DMS79 treated with DMSO at 0.1 percent for 48 hours (cell line): Measurements from ENCODE around the gene SIGLEC14.
"Not testable (repeated sequence)": the region's sequence is repeated elsewhere in the genome, so short reads cannot be mapped to it uniquely, and the experiment has no call there.

Experiments
- DNase-seq: peaks from one replicate; lab custom pipeline; 2025; lab: John Stamatoyannopoulos, UW

The SIGLEC14 gene, protein sequence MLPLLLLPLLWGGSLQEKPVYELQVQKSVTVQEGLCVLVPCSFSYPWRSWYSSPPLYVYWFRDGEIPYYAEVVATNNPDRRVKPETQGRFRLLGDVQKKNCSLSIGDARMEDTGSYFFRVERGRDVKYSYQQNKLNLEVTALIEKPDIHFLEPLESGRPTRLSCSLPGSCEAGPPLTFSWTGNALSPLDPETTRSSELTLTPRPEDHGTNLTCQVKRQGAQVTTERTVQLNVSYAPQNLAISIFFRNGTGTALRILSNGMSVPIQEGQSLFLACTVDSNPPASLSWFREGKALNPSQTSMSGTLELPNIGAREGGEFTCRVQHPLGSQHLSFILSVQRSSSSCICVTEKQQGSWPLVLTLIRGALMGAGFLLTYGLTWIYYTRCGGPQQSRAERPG

DNA sequence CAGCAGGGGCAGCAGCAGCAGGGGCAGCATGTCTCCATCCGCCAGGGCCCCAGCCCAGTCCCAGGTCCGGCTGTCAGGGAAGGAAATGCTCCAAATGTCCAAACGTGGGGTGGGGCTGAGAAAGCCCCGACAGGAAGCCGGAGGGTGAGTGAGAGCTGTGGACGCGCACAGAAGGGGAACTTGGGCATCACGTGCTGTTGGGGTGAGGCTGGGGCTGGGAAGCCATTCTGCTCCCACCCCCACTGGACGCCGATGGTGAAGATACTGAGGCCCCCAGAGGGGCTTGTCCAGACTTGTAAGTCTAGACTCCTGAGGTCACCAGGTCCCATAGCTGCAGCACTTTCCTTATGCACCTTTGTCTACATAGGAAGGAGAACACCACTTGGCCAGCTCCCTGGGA, at the start of gene SIGLEC14:
Gene SIGLEC14, minus strand, starts transcription at position 96 of the 400 bp plus-strand sequence. Its CDS starts 66 bp downstream, at position 30.
- not testable (repeated sequence) for DNase-seq

DNA sequence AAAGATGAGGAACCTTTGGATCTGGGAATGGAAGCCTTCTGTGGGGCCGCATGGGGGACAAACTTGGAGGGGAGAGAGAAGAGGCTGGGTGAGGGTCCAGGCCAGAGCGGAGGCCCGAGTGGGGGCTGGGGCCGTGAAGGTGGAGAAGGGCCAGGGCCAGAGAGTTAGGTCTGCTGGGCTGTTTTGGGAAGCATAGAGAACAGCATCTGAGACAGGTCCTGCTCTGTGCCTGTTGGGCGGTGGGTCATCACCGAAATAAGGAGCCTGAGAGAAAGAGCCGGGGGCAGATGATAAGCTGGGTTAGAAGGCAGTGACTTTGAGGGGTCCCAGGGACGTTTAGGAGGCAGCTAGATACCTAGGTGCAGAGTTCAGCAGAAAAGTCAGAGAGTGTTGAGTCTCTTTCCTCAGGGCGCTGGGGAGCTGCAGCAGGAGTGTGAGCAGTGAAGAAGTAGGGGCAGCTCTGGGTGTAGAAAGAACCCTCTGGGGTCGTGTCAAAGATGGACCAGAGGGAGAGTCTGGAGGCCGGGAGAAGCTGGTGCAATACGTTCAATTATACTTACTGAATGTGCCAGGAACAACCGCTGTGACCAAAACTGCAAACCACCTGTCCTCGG, 49.2 kb upstream of the SIGLEC14 start:
- DNase-seq: no peak

DNA sequence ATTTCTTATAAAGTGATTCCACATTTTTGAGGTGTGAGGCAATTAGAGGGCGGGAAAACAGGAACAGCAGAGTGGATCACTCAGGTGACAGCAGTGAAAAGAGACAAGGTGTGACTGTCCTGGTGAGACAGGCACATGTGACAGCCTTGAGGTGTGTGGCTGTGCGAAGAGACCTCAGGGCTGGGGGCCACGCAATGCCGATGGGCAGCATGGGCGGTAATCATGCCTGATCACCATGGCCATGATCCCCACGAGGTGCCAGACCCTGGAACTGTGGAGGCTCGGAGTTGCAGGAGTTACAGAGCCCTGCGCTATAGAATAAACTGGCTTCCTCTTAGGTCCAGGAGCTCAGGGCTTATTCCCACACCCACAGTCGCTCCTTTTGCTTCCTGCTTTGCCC, 48.5 kb upstream of the SIGLEC14 start:
- no peak for DNase-seq

DNA sequence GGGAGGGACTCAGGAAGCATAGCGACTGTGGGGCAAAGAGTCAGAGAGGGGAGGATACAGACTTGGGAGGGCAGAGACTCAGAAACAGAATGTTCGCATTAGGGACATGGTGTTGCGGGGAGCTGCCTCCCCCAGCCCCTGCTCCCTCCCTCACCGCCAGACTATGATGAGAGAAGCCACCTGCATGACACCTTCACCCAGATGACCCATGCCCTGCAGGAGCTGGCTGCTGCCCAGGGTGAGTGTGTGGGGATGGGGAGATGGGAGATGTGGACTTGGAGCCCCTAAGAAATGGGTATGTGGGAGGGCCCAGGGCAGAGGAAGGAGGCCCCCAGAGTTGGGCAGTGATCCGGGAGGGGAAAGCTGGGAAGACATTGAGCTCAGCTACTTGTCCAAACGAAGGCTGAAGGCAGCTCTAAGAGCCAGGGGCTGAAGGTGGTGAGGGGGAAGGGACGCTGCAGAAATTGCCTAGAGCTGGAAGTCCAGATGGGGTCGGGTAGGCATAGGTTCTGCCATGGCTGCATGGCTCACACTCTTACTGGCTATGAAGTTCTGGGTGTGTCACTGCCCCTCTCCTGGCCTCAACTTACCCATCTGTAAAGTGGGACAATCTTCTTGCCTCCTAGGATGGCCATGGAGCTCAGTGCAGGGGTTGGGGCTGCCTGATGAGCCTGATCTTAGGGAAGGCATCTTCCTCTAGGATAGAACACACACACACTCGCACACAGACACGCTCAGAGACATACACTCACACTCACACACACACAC, 47.9 kb upstream of the SIGLEC14 start:
- DNase-seq: no peak

DNA sequence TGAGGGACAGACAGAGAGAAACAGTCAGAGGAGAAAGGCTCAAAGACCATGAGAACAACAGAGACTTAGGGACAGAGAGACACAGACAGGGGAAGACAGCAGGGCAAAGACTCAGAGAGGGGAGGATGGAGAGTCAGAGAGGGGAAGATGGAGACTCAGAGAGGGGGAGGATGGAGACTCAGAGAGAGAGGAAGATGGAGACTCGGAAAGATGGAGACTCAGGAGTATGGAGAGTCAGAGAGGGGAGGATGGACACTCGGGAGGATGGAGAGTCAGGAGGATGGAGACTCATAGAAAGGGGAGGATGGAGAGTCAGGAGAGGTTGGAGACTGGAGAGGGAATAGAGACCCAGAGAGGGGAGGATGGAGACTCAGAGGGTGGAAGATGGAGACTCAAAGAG, 47.2 kb upstream of the SIGLEC14 start:
- DNase-seq: no peak

DNA sequence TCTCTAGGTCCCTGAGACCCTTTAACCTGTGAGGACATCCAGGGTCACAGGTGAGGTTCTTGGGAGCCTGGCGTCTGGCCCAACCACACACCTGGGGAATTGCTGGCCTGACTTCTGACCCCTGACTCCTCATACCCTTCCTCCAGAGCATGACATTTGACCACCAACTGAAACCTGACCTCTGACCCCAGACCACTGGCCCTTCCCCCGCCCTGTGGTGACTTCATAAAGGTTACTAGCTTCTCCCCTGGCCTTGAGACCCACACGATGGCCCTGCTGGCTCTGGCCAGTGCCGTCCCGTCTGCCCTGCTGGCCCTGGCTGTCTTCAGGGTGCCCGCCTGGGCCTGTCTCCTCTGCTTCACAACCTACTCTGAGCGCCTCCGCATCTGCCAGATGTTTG, 46.6 kb upstream of the SIGLEC14 start, which contains the start of gene SPACA6:
Gene SPACA6, plus strand, starts transcription at position 71 of the 400 bp plus-strand sequence. Its CDS starts 197 bp downstream, at position 268.
- DNase-seq: no peak

DNA sequence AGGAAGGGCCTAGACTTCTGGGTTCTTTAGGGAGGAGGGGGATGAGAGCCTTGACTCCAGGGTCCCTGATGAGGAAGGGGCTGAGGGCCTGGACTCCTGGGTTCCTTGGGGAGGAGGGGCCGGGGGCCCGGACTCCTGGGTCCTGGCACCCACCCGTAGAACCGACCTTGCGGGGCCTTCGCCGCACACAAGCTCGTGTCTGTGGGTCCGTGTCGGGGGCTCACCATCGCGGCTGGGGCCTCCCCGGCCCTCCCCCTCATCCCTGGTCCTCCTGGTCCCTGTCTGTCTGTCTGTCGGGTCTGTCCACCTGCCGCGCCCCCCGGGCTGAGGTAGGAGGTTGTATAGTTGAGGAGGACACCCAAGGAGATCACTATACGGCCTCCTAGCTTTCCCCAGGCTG, 45.8 kb upstream of the SIGLEC14 start:
- no peak for DNase-seq

DNA sequence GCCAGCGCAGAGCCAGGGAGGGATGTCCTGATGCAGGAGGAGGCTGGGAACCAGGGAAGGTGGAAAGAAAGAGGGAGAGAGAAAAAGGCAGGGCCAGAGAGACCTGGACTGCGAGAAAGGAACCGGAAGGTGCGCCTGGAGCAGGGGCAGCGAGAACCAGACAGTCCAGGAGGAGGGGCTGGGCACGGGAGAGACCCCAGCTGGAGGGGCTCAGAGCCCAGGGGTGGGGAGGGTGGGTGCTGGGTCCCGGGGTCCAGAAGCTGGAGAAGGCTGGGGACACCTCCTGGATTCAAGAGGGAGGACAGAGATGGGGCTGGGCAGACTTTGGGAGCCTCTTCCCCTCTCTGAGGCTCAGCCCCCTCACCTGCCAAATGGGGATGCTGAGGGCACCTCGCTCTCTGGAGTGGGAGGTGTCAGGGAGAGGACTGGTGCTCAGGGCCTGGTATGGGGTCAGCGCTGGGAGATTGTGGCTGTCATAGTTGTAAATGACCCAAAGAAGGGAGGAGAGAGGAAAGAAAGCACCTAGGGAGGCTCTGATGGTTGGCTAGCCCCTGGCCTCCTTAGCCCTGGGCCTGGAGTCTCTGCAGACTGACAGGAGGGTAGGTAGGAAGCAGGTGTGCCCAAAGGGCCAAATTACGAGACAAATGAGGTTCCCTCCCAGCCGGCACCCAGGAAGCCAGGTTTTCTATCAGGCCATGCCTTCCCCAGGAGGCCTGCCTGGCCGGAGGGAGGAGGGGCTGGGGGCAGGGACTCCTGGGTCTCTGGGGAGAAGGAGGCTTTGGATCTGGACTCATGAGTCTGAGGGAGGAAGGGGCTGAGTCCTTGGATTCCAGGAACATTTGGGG, 45.2 kb upstream of the SIGLEC14 start:
- no peak for DNase-seq

DNA sequence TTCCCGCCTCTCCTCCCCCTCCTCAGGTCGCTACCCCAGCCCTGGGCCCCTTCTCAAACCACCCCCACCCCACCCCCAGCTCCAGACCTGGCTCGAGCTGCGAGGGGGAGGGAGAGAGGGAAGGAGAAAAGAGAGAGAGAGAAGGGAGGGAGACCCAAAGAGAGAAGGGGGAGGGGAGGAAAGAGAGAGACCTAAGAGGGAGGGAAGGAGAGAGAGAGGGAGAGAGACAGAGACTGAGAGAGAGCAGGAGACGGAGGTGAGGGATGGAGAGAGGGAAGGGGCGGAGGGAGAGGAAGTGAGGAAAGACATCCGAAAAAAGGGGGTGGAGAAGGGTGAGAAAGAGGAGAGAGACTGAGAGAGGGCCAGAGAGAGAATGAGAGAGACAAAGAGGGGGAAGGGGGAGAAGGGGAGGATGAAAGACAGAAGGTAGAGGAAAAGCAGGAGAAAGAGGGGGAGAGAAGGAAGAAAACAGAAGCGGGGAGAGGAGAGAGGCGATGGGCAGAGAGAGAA, 44.5 kb upstream of the SIGLEC14 start:
- DNase-seq: peak; percentile 28

DNA sequence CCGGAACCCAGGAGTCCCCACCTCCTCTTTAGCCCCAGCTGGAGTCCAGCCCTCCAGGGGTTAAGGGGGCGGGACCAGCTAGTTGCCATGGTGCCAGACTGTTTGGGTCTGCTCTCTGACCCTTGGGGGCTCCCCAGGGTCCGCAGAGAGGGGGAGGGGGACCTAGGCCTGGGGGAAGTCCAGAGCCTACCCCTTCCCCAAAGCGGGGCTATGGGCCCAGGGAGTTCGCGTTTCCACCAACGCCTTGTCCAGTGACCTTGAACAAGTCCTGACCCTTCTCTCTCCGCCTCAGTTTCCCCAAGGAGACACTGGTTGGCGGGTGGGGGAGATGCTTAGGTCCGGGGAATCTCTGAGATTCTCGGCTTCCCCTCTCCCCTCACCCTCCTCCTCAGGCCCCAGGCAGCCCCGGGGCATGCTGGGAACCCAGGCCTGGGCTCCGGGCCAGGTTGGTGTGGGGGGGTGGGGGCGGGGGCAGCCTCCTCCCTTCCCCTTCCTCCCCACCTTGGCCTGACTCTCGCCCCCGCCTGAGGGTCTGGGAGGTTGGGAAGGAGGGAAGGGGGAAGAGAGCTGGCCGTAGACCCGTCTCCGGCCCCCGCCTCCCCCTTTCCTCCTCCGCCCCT, 43.9 kb upstream of the SIGLEC14 start:
- peak; percentile 56 for DNase-seq

DNA sequence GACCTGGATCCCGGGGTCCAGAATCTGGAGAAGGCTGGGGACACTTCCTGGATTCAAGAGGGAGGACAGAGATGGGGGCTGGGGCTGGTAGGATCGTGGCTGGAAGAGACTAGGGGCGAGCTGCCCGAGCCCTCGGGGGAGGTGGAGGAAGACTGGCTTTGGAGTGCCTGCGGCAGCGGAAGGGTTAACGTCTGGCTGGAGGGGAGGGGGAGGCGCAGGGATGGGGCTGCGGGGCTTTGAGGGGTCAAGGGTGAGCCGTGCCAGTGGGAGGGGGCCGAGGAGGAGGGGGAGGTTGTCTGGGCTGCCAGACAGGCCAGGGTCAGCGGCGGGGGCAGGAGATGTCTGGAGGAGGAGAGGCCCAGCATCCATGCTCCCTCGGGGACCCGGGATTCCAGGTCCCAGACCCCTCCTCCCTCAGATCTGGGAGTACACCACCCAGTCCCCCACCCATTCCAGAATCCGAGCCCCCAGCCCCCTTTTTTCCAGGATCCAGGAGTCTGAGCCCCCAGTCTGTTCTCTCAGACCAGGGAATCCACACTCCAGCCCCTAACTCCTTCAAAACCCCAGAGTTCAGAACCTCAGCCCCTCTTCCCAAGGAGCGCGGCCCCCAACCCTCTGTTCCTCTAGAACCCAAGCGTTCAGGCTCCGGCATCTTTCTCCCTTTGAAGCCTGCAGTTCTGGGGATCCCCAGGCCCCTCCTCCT, 43.3 kb upstream of the SIGLEC14 start:
- peak; percentile 10 for DNase-seq

DNA sequence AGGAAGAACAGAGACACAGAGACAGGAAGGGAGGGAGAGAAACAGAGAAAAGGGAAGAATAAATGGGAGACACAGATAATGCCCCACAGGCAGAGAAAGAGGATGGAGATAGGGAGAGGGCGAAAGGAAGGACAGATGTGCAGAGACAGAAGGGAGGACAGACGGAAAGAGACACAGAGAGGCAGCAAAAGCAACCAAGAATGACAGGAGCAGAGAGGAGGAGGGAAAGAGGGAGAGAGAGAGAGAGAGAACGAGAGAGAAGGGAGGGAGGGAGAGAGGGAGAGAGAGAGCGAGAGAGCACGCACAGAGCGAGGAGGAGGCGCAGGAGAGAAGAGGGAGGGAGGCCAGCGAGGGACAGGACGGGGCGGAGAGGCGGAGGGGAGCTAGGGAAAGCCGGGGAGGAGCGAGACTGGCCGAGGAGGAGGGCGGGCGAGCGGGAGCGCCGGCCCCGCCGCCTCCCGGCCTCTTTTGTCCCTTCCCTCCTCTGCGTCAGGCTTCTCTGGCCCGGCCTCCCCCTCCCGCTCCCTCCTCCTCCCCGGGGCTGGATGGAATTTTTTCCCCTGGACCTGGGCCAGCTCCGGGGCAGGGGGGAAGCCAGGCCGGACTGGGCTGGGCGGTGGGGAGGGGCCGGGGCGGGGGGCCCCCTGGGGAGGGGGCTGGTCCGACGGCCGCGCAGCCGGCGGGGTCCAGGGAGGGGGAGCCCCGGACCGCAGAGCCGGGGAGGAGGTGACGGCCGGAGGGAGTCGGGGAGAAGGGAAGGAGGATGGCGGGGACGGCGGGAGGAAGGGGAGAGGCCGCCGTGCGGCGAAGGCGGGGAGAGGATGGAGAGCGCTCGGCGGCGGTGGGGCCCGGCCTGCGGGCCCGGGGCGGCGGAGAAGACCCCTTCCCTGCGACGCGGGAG, 42.3 kb upstream of the SIGLEC14 start:
- DNase-seq: peak; percentile 89

DNA sequence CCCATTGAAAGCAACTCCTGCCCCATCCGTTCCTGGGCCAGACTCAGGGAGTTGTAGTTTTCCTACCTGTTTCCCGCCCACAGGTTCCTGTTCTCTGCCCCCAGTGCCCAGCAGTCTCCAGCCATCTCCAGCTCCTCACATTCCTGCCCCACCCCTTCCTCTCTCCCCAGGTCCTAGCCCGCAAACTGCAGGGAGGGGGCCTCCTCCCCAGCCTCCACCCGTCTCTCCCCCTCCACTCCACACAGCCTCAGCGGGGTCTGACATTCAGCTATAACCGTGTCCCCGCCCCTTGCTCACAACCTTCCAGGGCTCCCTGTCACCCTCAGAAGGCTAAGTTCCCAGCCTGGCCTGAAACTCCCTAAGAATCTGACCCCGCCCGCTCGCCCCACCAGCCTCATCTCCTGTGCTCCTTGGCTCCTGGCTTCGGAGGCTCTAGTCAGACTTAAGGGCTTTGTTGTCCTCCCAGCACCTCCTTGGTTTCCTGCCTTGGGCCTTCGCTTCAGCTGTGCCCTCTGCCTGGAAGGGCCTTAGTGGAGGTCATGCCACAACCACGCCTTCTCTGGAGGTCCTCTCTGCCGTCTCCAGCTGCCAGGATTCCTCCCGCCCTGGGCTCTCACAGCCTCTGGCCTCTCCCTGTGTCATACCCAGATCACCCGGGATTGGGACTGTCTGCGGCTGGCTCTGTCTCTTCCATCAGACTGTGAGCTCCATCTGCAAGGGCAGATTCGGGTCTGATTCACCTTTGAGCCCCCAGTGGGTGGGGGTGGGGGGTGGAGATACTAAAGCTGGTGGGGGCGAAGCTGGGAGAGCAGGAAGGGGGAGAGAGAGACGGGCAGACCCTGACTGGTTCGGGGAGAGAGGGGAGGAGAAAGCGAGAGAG, 41.4 kb upstream of the SIGLEC14 start:
- DNase-seq: peak; percentile 72

DNA sequence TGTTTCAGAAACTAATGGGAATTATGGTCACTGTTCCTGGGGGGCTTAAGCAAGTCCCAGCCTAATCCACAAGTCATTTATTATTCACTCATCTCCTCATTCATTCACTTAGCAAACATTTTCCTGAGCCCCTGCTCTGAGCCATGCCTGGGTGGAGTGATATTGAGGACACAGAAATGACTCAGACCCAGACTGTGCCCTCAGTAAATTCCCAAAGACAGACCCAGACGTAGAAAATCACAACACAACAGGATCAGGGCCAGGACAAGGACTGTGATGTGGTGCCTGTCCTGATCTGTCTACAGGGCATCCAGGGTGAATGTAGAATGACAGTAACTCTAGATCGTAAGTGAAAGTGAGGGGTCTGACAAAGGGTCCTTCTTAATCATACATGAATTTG, 39.5 kb upstream of the SIGLEC14 start:
- no peak for DNase-seq

DNA sequence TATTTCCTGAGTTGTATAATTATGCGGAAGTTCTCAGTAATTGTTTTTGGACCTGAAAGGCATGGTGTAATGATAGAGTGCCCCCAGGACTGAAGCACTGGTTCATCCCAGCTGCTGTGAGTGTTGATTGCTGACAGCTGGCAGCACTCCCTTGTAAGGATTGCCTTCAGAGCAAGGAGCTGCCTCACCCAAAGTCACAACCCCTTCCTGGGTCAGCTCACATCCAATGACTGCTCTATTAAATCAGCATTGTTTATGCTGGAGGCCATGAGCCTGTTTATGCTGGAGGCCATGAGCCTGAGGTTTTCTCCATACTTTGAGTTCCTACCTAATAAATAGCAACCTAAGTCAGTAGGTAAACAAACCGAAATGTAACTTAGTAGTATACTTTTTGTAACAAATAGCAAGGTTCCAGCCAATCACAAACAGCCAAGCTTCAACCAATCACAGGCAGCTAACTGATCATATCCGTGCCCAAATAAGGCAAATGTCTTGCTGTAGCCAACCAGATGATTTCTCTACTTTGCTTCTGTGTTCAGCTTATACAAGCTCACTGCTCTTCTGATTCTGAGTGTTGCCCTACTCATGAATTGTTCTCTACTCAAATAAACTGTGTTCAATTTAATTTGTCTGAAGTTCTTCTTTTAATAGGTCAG, 34.8 kb upstream of the SIGLEC14 start:
- no peak for DNase-seq

DNA sequence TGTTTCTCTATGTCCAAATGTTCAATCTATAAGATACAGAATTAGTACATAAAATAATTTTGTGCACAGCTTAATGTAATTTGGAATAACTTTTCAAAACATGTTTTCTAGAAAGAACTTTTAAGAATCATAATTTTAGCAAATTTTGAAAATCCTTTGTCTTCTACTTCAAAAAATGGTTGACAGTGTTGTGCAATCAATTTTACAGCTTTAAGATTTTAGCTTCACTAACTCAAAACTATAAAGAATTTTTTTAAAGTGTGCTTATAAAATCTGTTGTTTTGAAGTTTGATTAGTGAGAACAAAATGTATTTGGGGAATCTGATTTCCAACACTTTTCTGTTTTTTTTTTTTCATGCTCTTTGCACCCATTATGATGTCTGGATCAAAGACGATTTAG, 33.8 kb upstream of the SIGLEC14 start:
- DNase-seq: no peak

DNA sequence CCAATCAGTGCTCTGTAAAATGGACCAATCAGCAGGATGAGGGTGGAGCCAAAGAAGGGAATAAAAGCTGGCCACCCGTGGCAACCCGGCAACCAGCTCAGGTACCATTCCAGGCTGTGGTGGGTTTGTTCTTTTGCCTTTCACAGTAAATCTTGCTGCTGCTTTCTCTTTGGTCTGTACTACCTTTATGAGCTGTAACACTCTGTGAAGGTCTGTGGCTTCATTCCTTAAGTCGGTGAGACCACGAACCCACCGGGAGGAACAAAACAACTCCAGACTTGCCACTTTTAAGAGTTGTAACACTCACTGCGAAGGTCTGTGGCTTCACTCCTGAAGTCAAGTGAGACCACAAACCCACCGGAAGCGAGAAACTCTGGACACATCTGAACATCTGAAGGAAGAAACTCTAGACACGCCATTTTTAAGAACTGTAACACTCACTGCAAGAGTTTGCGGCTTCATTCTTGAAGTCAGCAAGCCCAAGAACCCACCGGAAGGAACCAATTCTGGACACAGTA, 30.0 kb upstream of the SIGLEC14 start:
- DNase-seq: no peak
